Measurements from ENCODE around the gene DOCK9.

GRCh38 chr13:98784666-98785065 is 193.2 kb downstream of the DOCK9 start:
- no peak for TF ChIP-seq CTCF (IDR thresholded peaks at IDR 0.05)
- no peak for TF ChIP-seq YY1 (IDR thresholded peaks at IDR 0.05; ENCODE audit: low read depth)
- TF ChIP-seq TEAD4 (IDR thresholded peaks at IDR 0.05; ENCODE audit: borderline replicate concordance, insufficient read depth) = no peak

Measured in SK-N-SH (cell line).